HCT116 (cell line): ENCODE results near the gene SRPK3. TPM values are rescaled to one million over a fixed set of nuclear protein-coding genes. Genes with fewer than 3 reads are reported as not detected.

Experiments
- ATAC-seq: fragments of 200-7000 bp; cut with Tn5 transposase; 2 replicates; pipeline ENCODE4 v1.9.1; 2020; ENCODE audit warnings: mild to moderate bottlenecking, moderate library complexity
- BruUV-seq: library from RNA; stranded (reverse); fragments of 400-500 nt; replicated peaks from 2 replicates; lab custom pipeline; 2021; lab: Mats Ljungman, UMichigan
- CTCF ChIA-PET: fragments of 300-600 bp; sonication (Branson Sonifier 250); formaldehyde crosslinking; loops from one replicate; lab custom pipeline; 2021; ENCODE audit warnings: antibody characterized with exemption; lab: Charles Lee
- POLR2A ChIA-PET: fragments of 300-600, 350-600 bp; sonication (Branson Sonifier 250); formaldehyde crosslinking; loops from one replicate; lab custom pipeline; 2021; ENCODE audit warnings: antibody characterized with exemption; lab: Charles Lee
- RAD21 ChIA-PET, 2 experiments: fragments of 300-600 bp; sonication (Branson Sonifier 250); formaldehyde crosslinking; loops; one replicate each; lab custom pipeline; 2023; ENCODE audit warnings: low total read pairs in 2 of 2; ENCODE audit not compliant: uncharacterized antibody in 2 of 2, unreplicated experiment in 2 of 2, low non-redundant PET in 1 of 2; lab: Charles Lee
- DNase-seq: peaks from one replicate; pipeline ENCODE4 v3.0.0-alpha.2; 2010; ENCODE audit warnings: low read depth, low spot score
- H2AFZ ChIP-seq: fragments of 200-600 bp; shearing (Covaris generic), sonication (generic); 2 replicates; pipeline ENCODE4 v1.6.1; 2017; ENCODE audit warnings: low read depth, mixed run types, mixed read lengths, antibody characterized with exemption, low read length; ENCODE audit not compliant: poor library complexity, severe bottlenecking
- H3K27ac ChIP-seq: 2 replicates; pipeline ENCODE4 v1.5.1; 2012; ENCODE audit warnings: low read depth, low read length
- H3K27me3 ChIP-seq: fragments of 200-600 bp; sonication (generic); 2 replicates; pipeline ENCODE4 v1.6.1; 2016; ENCODE audit warnings: mixed run types, low read length, mixed read lengths; ENCODE audit not compliant: insufficient read depth
- H3K36me3 ChIP-seq, 2 experiments: fragments of 200-500 bp in 1 of 2; fragments of 200-600 bp in 1 of 2; sonication (Bioruptor generic) in 1 of 2; sonication (generic) in 1 of 2; 2 replicates each; pipeline versions ENCODE4 v1.5.1 to v1.6.1; 2014 to 2016; ENCODE audit warnings: low read length in 2 of 2, inconsistent platforms in 1 of 2, mixed read lengths in 1 of 2, mixed run types in 1 of 2; ENCODE audit not compliant: insufficient read depth in 2 of 2, control insufficient read depth in 1 of 2
- H3K4me1 ChIP-seq, 2 experiments: fragments of 200-600 bp in 1 of 2; sonication (generic) in 1 of 2; 2 replicates each; pipeline versions ENCODE4 v1.5.1 to v1.6.1; 2012 to 2017; ENCODE audit warnings: low read length in 2 of 2, inconsistent platforms in 1 of 2, mild to moderate bottlenecking in 1 of 2, mixed read lengths in 1 of 2, mixed run types in 1 of 2, moderate library complexity in 1 of 2; ENCODE audit not compliant: insufficient read depth in 2 of 2, control insufficient read depth in 1 of 2
- H3K4me2 ChIP-seq: fragments of 200-600 bp; sonication (generic); 2 replicates; pipeline ENCODE4 v1.6.1; 2017; ENCODE audit warnings: mixed run types, low read length, mixed read lengths
- H3K4me3 ChIP-seq, 2 experiments: fragments of 200-600 bp in 1 of 2; sonication (generic) in 1 of 2; replicated peaks in 1 of 2; 2 replicates each; pipeline ENCODE4 v1.5.1; 2011 to 2016; ENCODE audit warnings: low read length in 2 of 2, control low read depth in 1 of 2, low read depth in 1 of 2, mild to moderate bottlenecking in 1 of 2, mixed read lengths in 1 of 2, mixed run types in 1 of 2
- H3K79me2 ChIP-seq: fragments of 200-600 bp; sonication (generic); 2 replicates; pipeline ENCODE4 v1.6.1; 2017; ENCODE audit warnings: mild to moderate bottlenecking, mixed run types, low read length, moderate library complexity, mixed read lengths; ENCODE audit not compliant: insufficient read depth
- H3K9ac ChIP-seq: fragments of 200-600 bp; sonication (generic); 2 replicates; pipeline ENCODE4 v1.6.1; 2016; ENCODE audit warnings: low read length, mixed read lengths
- H3K9me2 ChIP-seq: fragments of 200-600 bp; sonication (generic), shearing (Covaris generic); 2 replicates; pipeline ENCODE4 v1.6.1; 2017; ENCODE audit warnings: mixed run types, mild to moderate bottlenecking, moderate library complexity; ENCODE audit not compliant: insufficient read depth
- H3K9me3 ChIP-seq, 2 experiments: fragments of 200-500 bp in 1 of 2; fragments of 200-600 bp in 1 of 2; sonication (Bioruptor generic) in 1 of 2; sonication (generic) in 1 of 2; 2 replicates each; pipeline ENCODE4 v1.6.1; 2014 to 2017; ENCODE audit warnings: low read length in 2 of 2, mixed read lengths in 2 of 2, inconsistent platforms in 1 of 2, low read depth in 1 of 2, mild to moderate bottlenecking in 1 of 2, mixed run types in 1 of 2, moderate library complexity in 1 of 2; ENCODE audit not compliant: control insufficient read depth in 1 of 2, insufficient read depth in 1 of 2
- H4K20me1 ChIP-seq: fragments of 200-600 bp; sonication (generic), shearing (Covaris generic); 2 replicates; pipeline ENCODE4 v1.6.1; 2017; ENCODE audit warnings: mixed run types, mild to moderate bottlenecking, moderate library complexity; ENCODE audit not compliant: insufficient read depth
- CBX3 ChIP-seq: IDR thresholded peaks from 2 replicates; pipeline ENCODE4 v1.6.1; 2012; ENCODE audit warnings: low read depth
- EGR1 ChIP-seq: IDR thresholded peaks from 2 replicates; pipeline ENCODE4 v1.6.1; 2012; ENCODE audit warnings: low read depth
- ELF1 ChIP-seq: IDR thresholded peaks from 2 replicates; pipeline ENCODE4 v1.6.1; 2012; ENCODE audit warnings: low read depth, borderline replicate concordance
- EZH2phosphoT487 ChIP-seq: fragments of 200-600 bp; IDR thresholded peaks from 2 replicates; pipeline ENCODE4 v1.6.1; 2018; ENCODE audit warnings: antibody characterized with exemption, borderline replicate concordance
- POLR2A ChIP-seq: IDR thresholded peaks from 2 replicates; pipeline ENCODE4 v1.7.0; 2011; ENCODE audit warnings: borderline replicate concordance; ENCODE audit not compliant: insufficient read depth, insufficient read length; ENCODE audit errors: extremely low read depth
- POLR2AphosphoS5 ChIP-seq: IDR thresholded peaks from 2 replicates; pipeline ENCODE4 v1.6.1; 2011; ENCODE audit warnings: mild to moderate bottlenecking, low read depth, low read length, moderate library complexity
- RAD21 ChIP-seq: IDR thresholded peaks from 2 replicates; pipeline ENCODE4 v1.6.1; 2012; ENCODE audit warnings: low read depth, mild to moderate bottlenecking
- SP1 ChIP-seq: IDR thresholded peaks from 2 replicates; pipeline ENCODE4 v1.6.1; 2012; ENCODE audit warnings: low read depth
- SRF ChIP-seq: IDR thresholded peaks from 2 replicates; pipeline ENCODE4 v1.6.1; 2012; ENCODE audit warnings: low read depth
- TCF7L2 ChIP-seq: IDR thresholded peaks from 2 replicates; pipeline ENCODE4 v1.7.0; 2011; ENCODE audit warnings: borderline replicate concordance, inconsistent platforms; ENCODE audit not compliant: insufficient read depth, insufficient read length; ENCODE audit errors: extremely low read depth
- ZFX ChIP-seq: fragments of 450-650 bp; IDR thresholded peaks from 2 replicates; pipeline ENCODE4 v1.6.1; 2017
- ZNF274 ChIP-seq: fragments of 200-500 bp; sonication (Bioruptor generic); IDR thresholded peaks from 2 replicates; pipeline ENCODE4 v1.6.1; 2014; ENCODE audit warnings: mild to moderate bottlenecking, low read depth, low read length, inconsistent platforms
- intact Hi-C: fragments of 100-400 bp; cut with micrococcal nuclease; formaldehyde crosslinking; loops from 2 replicates; pipeline ENCODE4 v1.10.0; 2022
- total RNA-seq: library from RNA; stranded (reverse); gene quantifications from one replicate; pipeline ENCODE4 v1.2.1, GENCODE V29; 2021; ENCODE audit not compliant: unreplicated experiment
- TF ChIP-seq, protein P1 (sequence below), 3 experiments: fragments of 200-600 bp in 1 of 3; sonication (generic) in 1 of 3; IDR thresholded peaks in 2 of 3; conservative IDR thresholded peaks in 1 of 3; 2 replicates each; pipeline ENCODE4 v1.5.1; 2012 to 2017; ENCODE audit warnings: low read depth in 2 of 3, low read length in 2 of 3, antibody characterized with exemption in 1 of 3, borderline replicate concordance in 1 of 3, control low read depth in 1 of 3, mild to moderate bottlenecking in 1 of 3, mixed read lengths in 1 of 3, mixed run types in 1 of 3, moderate library complexity in 1 of 3; ENCODE audit not compliant: insufficient read depth in 1 of 3
- TF ChIP-seq, protein P2 (sequence below): IDR thresholded peaks from 2 replicates; pipeline ENCODE4 v1.6.1; 2012
- TF ChIP-seq, protein P3 (sequence below): IDR thresholded peaks from 2 replicates; pipeline ENCODE4 v1.6.1; 2012; ENCODE audit warnings: low read depth

Gene SRPK3
- total RNA-seq, 1 experiment from 2014 or later, result not detected

DNA sequence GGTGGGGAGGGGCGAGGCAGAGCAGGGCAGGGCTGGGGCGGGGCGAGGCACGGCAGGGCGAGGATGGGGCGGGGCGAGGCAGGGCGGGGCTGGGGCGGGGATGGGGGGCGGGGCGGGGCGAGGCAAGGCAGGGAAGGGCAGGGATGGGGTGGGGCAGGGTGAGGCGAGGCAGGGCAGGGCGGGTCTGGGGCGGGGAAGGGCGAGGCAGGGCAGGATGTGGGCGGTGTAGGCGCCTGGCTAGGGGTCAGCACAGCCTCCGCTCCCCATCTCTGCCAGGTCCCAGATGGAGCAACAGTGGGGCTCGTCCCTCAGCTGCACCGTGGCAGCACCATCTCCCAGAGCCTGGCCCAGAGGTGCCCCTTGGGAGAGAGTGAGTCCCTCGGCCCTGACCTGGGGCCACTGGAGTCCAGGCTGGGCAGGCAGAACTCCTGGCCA lies 4.2 kb upstream of the SRPK3 start:
- H2AFZ ChIP-seq, result no peak overlapping the region

DNA sequence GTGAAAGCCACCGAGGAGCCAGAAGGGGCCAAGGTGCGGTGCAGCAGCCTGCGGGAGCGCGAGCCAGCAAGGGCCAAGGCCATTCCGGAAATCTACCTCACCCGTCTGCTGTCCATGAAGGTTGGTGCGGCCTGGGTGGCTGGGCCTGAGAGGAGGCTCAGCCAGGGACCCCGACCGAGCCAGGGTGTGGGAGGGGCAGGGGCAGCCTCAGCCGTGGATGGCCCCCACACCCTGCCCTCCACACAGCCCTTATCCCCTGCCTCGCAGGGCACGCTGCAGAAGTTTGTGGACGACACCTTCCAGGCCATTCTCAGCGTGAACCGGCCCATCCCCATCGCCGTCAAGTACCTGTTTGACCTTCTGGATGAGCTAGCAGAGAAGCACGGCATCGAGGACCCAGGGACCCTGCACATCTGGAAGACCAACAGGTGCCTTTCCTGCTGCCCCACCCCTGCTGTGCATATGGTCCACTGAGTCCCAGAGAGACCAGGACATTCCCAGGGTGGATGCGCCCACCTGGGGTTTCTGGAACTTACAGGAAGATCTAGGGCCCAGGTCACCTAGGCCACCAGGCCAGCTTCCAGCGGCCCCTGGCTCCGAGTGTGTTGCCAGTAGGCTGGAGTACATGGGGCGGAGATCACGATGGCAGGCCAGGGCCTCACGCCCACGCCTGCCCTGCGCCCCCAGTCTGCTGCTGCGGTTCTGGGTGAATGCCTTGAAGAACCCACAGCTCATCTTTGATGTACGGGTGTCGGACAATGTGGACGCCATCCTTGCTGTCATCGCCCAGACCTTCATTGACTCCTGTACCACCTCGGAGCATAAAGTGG lies 3.4 kb upstream of the SRPK3 start:
- no TSS peak for BruUV-seq
- Histone ChIP-seq H3K9me2 (no peaks in the 10 kb centered on the region), H3K79me2 (no peaks in the 10 kb centered on the region), H3K4me2 (no peak overlapping the region), H2AFZ (no peak overlapping the region), H3K9ac (no peak overlapping the region), H3K36me3 (no peaks in the 10 kb centered on the region), H3K4me1 (peaks cover 0 to 6% of the 10 kb centered on the region in 2 experiments; a peak in 1 of 4 replicates), H3K4me3 (no peak overlapping the region), H3K9me3 (no peaks in the 10 kb centered on the region), H3K27ac (no peak overlapping the region; the same call in 1 of the 2 replicates), H3K27me3 (no peaks in the 10 kb centered on the region), H4K20me1 (no peaks in the 10 kb centered on the region)
- ATAC-seq, result no peak
- DNase-seq, result no peak
- RAD21 ChIA-PET, result no interaction called here
- intact Hi-C loops, result no loop called here
- CTCF ChIA-PET, result no interaction called here
- POLR2A ChIA-PET, result no interaction called here
- TF ChIP-seq, protein P1, sequence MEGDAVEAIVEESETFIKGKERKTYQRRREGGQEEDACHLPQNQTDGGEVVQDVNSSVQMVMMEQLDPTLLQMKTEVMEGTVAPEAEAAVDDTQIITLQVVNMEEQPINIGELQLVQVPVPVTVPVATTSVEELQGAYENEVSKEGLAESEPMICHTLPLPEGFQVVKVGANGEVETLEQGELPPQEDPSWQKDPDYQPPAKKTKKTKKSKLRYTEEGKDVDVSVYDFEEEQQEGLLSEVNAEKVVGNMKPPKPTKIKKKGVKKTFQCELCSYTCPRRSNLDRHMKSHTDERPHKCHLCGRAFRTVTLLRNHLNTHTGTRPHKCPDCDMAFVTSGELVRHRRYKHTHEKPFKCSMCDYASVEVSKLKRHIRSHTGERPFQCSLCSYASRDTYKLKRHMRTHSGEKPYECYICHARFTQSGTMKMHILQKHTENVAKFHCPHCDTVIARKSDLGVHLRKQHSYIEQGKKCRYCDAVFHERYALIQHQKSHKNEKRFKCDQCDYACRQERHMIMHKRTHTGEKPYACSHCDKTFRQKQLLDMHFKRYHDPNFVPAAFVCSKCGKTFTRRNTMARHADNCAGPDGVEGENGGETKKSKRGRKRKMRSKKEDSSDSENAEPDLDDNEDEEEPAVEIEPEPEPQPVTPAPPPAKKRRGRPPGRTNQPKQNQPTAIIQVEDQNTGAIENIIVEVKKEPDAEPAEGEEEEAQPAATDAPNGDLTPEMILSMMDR (IDR thresholded peaks at IDR 0.05 in 2 of 3, conservative IDR thresholded peaks at IDR 0.05 in 1 of 3; ENCODE audit: borderline replicate concordance in 1 of 3, insufficient read depth in 1 of 3, low read depth in 2 of 3, low read length in 2 of 3), result no peak
- no peak for TF ChIP-seq TCF7L2
- no peak for TF ChIP-seq SRF
- no peak for TF ChIP-seq ELF1
- no peak for TF ChIP-seq ZNF274
- no peak for TF ChIP-seq POLR2AphosphoS5
- TF ChIP-seq, protein P2, sequence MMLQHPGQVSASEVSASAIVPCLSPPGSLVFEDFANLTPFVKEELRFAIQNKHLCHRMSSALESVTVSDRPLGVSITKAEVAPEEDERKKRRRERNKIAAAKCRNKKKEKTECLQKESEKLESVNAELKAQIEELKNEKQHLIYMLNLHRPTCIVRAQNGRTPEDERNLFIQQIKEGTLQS, result no peak
- no peak for TF ChIP-seq CBX3
- TF ChIP-seq RAD21, result no peak
- no peak for TF ChIP-seq EZH2phosphoT487
- TF ChIP-seq EGR1, result no peak
- TF ChIP-seq ZFX, result no peak
- TF ChIP-seq, protein P3, sequence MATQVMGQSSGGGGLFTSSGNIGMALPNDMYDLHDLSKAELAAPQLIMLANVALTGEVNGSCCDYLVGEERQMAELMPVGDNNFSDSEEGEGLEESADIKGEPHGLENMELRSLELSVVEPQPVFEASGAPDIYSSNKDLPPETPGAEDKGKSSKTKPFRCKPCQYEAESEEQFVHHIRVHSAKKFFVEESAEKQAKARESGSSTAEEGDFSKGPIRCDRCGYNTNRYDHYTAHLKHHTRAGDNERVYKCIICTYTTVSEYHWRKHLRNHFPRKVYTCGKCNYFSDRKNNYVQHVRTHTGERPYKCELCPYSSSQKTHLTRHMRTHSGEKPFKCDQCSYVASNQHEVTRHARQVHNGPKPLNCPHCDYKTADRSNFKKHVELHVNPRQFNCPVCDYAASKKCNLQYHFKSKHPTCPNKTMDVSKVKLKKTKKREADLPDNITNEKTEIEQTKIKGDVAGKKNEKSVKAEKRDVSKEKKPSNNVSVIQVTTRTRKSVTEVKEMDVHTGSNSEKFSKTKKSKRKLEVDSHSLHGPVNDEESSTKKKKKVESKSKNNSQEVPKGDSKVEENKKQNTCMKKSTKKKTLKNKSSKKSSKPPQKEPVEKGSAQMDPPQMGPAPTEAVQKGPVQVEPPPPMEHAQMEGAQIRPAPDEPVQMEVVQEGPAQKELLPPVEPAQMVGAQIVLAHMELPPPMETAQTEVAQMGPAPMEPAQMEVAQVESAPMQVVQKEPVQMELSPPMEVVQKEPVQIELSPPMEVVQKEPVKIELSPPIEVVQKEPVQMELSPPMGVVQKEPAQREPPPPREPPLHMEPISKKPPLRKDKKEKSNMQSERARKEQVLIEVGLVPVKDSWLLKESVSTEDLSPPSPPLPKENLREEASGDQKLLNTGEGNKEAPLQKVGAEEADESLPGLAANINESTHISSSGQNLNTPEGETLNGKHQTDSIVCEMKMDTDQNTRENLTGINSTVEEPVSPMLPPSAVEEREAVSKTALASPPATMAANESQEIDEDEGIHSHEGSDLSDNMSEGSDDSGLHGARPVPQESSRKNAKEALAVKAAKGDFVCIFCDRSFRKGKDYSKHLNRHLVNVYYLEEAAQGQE, result no peak

More for the DNA sequence above, 4.2 kb upstream of the SRPK3 start:
- TF ChIP-seq POLR2A (no peak), SP1 (0 out of 2 replicates have a peak, but pooled peaks have one; percentile 38)
- H3K4me3 ChIP-seq, result no peak overlapping the region
- H3K27ac ChIP-seq, result no peak overlapping the region
- no peak overlapping the region for H3K9ac ChIP-seq
- peak; percentile 38 for ATAC-seq
- no peaks in the 10 kb centered on the region for H3K36me3 ChIP-seq
- peaks cover 0 to 6% of the 10 kb centered on the region in 2 experiments; a peak in 1 of 4 replicates for H3K4me1 ChIP-seq
- no peaks in the 10 kb centered on the region for H3K9me2 ChIP-seq
- no TSS peak for BruUV-seq
- RAD21 ChIA-PET, result no interaction called here
- H4K20me1 ChIP-seq, result no peaks in the 10 kb centered on the region
- H3K27me3 ChIP-seq, result no peaks in the 10 kb centered on the region
- POLR2A ChIA-PET, result no interaction called here
- intact Hi-C loops, result no loop called here
- DNase-seq, result no peak
- CTCF ChIA-PET, result no interaction called here
- no peaks in the 10 kb centered on the region for H3K9me3 ChIP-seq
- H3K79me2 ChIP-seq, result no peaks in the 10 kb centered on the region
- no peak overlapping the region for H3K4me2 ChIP-seq
